GM12878 (cell line): ENCODE measurements around the gene FLII. TPM values are rescaled to one million over a fixed set of nuclear protein-coding genes. Genes with fewer than 3 reads are reported as not detected.

ENCODE experiments used
- ATAC-seq: fragments of 200-7000 bp; cut with Tn5 transposase; 3 replicates; pipeline ENCODE4 v1.9.1; 2020; ENCODE audit warnings: mild to moderate bottlenecking, moderate library complexity
- BruUV-seq: library from RNA; stranded (reverse); fragments of 400-500 nt; replicated peaks from 2 replicates; lab custom pipeline; 2021; lab: Mats Ljungman, UMichigan
- CTCF ChIA-PET: fragments of 300-600 bp; sonication (Branson Sonifier 250); formaldehyde crosslinking; extraction: SDS; loops from one replicate; lab custom pipeline; 2021; ENCODE audit warnings: inconsistent platforms; lab: Yijun Ruan, JAX
- POLR2A ChIA-PET: fragments of 350-600 bp; formaldehyde crosslinking; extraction: SDS; loops from one replicate; lab custom pipeline; 2021; ENCODE audit warnings: inconsistent platforms; lab: Charles Lee
- RAD21 ChIA-PET: fragments of 300-600 bp; sonication (Branson Sonifier 250); formaldehyde crosslinking; loops from one replicate; lab custom pipeline; 2023; ENCODE audit warnings: antibody characterized with exemption; ENCODE audit not compliant: unreplicated experiment; lab: Charles Lee
- SMC1A ChIA-PET: fragments of 300-600 bp; sonication (Branson Sonifier 250); formaldehyde crosslinking; loops from one replicate; lab custom pipeline; 2023; ENCODE audit not compliant: unreplicated experiment, uncharacterized antibody; lab: Charles Lee
- DNase-seq: peaks from one replicate; pipeline ENCODE4 v3.0.0-alpha.2; 2011; ENCODE audit warnings: low read depth, low spot score
- FAIRE-seq: peaks from 3 replicates; lab custom pipeline; 2011; peaks lifted over from hg19 to GRCh38; lab: Jason Lieb, UNC
- H2AFZ ChIP-seq: 2 replicates; pipeline ENCODE4 v1.6.0; 2011; ENCODE audit warnings: low read depth, low read length, control low read depth; ENCODE audit not compliant: control insufficient read depth
- H3K27ac ChIP-seq: 2 replicates; pipeline ENCODE4 v1.5.1; 2011; ENCODE audit warnings: control low read depth; ENCODE audit not compliant: control insufficient read depth, insufficient read depth
- H3K27me3 ChIP-seq, 2 experiments: replicated peaks in 1 of 2; 2 replicates each; pipeline versions ENCODE4 v1.6.0 to v1.6.1; 2011; ENCODE audit warnings: low read length in 1 of 2; ENCODE audit not compliant: control insufficient read depth in 2 of 2, insufficient read depth in 2 of 2
- H3K36me3 ChIP-seq, 2 experiments: 2 replicates each; pipeline ENCODE4 v1.5.1; 2011; ENCODE audit warnings: low read length in 1 of 2; ENCODE audit not compliant: control insufficient read depth in 2 of 2, insufficient read depth in 2 of 2
- H3K4me1 ChIP-seq: 2 replicates; pipeline ENCODE4 v1.6.1; 2011; ENCODE audit warnings: mild to moderate bottlenecking, low read length, moderate library complexity, mixed read lengths; ENCODE audit not compliant: control insufficient read depth, insufficient read depth
- H3K4me2 ChIP-seq: 2 replicates; pipeline ENCODE4 v1.6.0; 2011; ENCODE audit warnings: control low read depth; ENCODE audit not compliant: control insufficient read depth, insufficient read depth
- H3K4me3 ChIP-seq: fragments of 200-600 bp; sonication (generic); 2 replicates; pipeline ENCODE4 v1.5.1; 2016
- H3K79me2 ChIP-seq: 2 replicates; pipeline ENCODE4 v1.6.0; 2011; ENCODE audit warnings: low read length; ENCODE audit not compliant: control insufficient read depth, insufficient read depth
- H3K9ac ChIP-seq: 2 replicates; pipeline ENCODE4 v1.8.0; 2011; ENCODE audit warnings: low read length, control low read depth, mixed read lengths; ENCODE audit not compliant: control insufficient read depth, insufficient read depth
- H3K9me3 ChIP-seq: replicated peaks from 3 replicates; pipeline ENCODE4 v1.5.1; 2011; ENCODE audit warnings: mild to moderate bottlenecking, low read length; ENCODE audit not compliant: control insufficient read depth, insufficient read depth
- H4K20me1 ChIP-seq: 2 replicates; pipeline ENCODE4 v1.6.0; 2011; ENCODE audit not compliant: control insufficient read depth, insufficient read depth
- ATF7 ChIP-seq: fragments of 450-650 bp; IDR thresholded peaks from 2 replicates; pipeline ENCODE4 v1.6.1; 2016; ENCODE audit warnings: low read depth, mild to moderate bottlenecking
- CBX5 ChIP-seq: sonication (generic); IDR thresholded peaks from 2 replicates; pipeline ENCODE4 v1.6.1; 2016; ENCODE audit warnings: low read depth, moderate library complexity, mild to moderate bottlenecking, inconsistent platforms
- CREB1 ChIP-seq: IDR thresholded peaks from 2 replicates; pipeline ENCODE4 v1.6.1; 2012; ENCODE audit warnings: low read depth, mild to moderate bottlenecking, inconsistent platforms
- CREM ChIP-seq: IDR thresholded peaks from 2 replicates; pipeline ENCODE4 v1.6.1; 2014; ENCODE audit warnings: antibody characterized with exemption, low read depth
- FOXK2 ChIP-seq: fragments of 450-650 bp; IDR thresholded peaks from 2 replicates; pipeline ENCODE4 v1.6.1; 2017; ENCODE audit warnings: mild to moderate bottlenecking, moderate library complexity
- HDGF ChIP-seq: fragments of 450-650 bp; IDR thresholded peaks from 2 replicates; pipeline ENCODE4 v1.6.1; 2016; ENCODE audit warnings: antibody characterized with exemption
- HSF1 ChIP-seq: fragments of 150-350 bp; IDR thresholded peaks from 2 replicates; pipeline ENCODE4 v1.6.1; 2014; ENCODE audit warnings: mild to moderate bottlenecking, low read depth, low read length
- IRF3 ChIP-seq: fragments of 450-650 bp; IDR thresholded peaks from 2 replicates; pipeline ENCODE4 v1.6.1; 2014; ENCODE audit warnings: mild to moderate bottlenecking
- MYB ChIP-seq: fragments of 150-350 bp; IDR thresholded peaks from 2 replicates; pipeline ENCODE4 v1.6.1; 2014; ENCODE audit warnings: mild to moderate bottlenecking, low read depth, low read length, borderline replicate concordance
- NBN ChIP-seq: fragments of 450-650 bp; IDR thresholded peaks from 2 replicates; pipeline ENCODE4 v1.6.1; 2016
- NRF1 ChIP-seq: conservative IDR thresholded peaks from 2 replicates; pipeline ENCODE4 v1.6.1; 2011; ENCODE audit warnings: mild to moderate bottlenecking, low read depth, low read length, improper control_type of control experiment
- POLR2AphosphoS2 ChIP-seq: IDR thresholded peaks from 2 replicates; pipeline ENCODE4 v1.6.1; 2011; ENCODE audit warnings: low read depth, mild to moderate bottlenecking, low read length, improper control_type of control experiment, moderate library complexity
- RUNX3 ChIP-seq: IDR thresholded peaks from 2 replicates; pipeline ENCODE4 v1.6.1; 2012; ENCODE audit warnings: low read length, inconsistent platforms
- SMARCA5 ChIP-seq: fragments of 450-650 bp; IDR thresholded peaks from 2 replicates; pipeline ENCODE4 v1.6.1; 2017; ENCODE audit warnings: mild to moderate bottlenecking
- SPI1 ChIP-seq: IDR thresholded peaks from 2 replicates; pipeline ENCODE4 v1.6.1; 2011; ENCODE audit warnings: low read depth, mild to moderate bottlenecking, low read length, moderate library complexity, borderline replicate concordance; ENCODE audit not compliant: insufficient read depth
- TCF12 ChIP-seq: IDR thresholded peaks from 2 replicates; pipeline ENCODE4 v1.6.1; 2011; ENCODE audit warnings: low read depth, mild to moderate bottlenecking, low read length
- YY1 ChIP-seq: IDR thresholded peaks from 2 replicates; pipeline ENCODE4 v1.6.1; 2011; ENCODE audit warnings: low read depth, mild to moderate bottlenecking, low read length
- WGBS: methylation state at CpG from one replicate; pipeline ENCODE4 v1.1.6; 2016; ENCODE audit warnings: low lambda C conversion rate; ENCODE audit not compliant: insufficient replicate concordance, insufficient coverage; ENCODE audit errors: missing lambda C conversion rate; 5-methylcytosine and 5-hydroxymethylcytosine counted together
- in situ Hi-C: fragments of 300-500 bp; cut with MboI; formaldehyde crosslinking; loops from 9 replicates; pipeline ENCODE4 v1.14.3; 2018; ENCODE audit warnings: mixed read lengths
- intact Hi-C: fragments of 100-400 bp; cut with micrococcal nuclease; formaldehyde crosslinking; loops from one replicate; pipeline ENCODE4 v1.14.2; 2022; ENCODE audit not compliant: unreplicated experiment
- polyA plus RNA-seq, 11 experiments: library from polyadenylated mRNA; depleted of rRNA in 4 of 11; unstranded in 6 of 11; stranded (reverse) in 5 of 11; fragments of >200 nt; fragmentation: Nextera tagmentation in 4 of 11; fragmentation: Illumina TruSeq in 1 of 11; extraction: Ambion mirVana in 4 of 11; extraction: Trizol in 1 of 11; gene quantifications; 1 replicate in 1 of 11; 2 replicates in 10 of 11; pipeline versions ENCODE4 v1.2.1 to v1.2.3, GENCODE V29; 2011 to 2016; ENCODE audit warnings: inconsistent platforms in 2 of 11, missing spikeins in 2 of 11, low read depth in 1 of 11
- total RNA-seq, 4 experiments: library from RNA; depleted of rRNA in 3 of 4; stranded (reverse); fragments of >200 nt in 3 of 4; fragmentation: Illumina TruSeq in 1 of 4; extraction: Trizol in 1 of 4; gene quantifications; 2 replicates each; pipeline versions ENCODE4 v1.2.1 to v1.2.3, GENCODE V29; 2013 to 2021
- TF ChIP-seq, protein P1 (sequence below): fragments of 450-650 bp; IDR thresholded peaks from 2 replicates; pipeline ENCODE4 v1.6.1; 2016; ENCODE audit warnings: mild to moderate bottlenecking

Gene FLII
- total and polyA plus RNA-seq, 10 of the 15 experiments (the other 5 are each of a cell fraction or from before 2014, with no cell fraction given), result 22.2 to 200 (median 121) TPM

- no peak for TF ChIP-seq CREM
- TF ChIP-seq HSF1, result no peak
- TF ChIP-seq YY1, result no peak
- TF ChIP-seq CBX5, result no peak
- no peak for TF ChIP-seq TCF12
- TF ChIP-seq ATF7, result no peak
- no peak for TF ChIP-seq SPI1
- TF ChIP-seq NRF1, result no peak
- TF ChIP-seq SMARCA5, result no peak
- TF ChIP-seq HDGF, result no peak
- TF ChIP-seq FOXK2, result no peak
- no peak for TF ChIP-seq CREB1
- TF ChIP-seq POLR2AphosphoS2, result no peak
- no peak for TF ChIP-seq MYB
- TF ChIP-seq, protein P1, sequence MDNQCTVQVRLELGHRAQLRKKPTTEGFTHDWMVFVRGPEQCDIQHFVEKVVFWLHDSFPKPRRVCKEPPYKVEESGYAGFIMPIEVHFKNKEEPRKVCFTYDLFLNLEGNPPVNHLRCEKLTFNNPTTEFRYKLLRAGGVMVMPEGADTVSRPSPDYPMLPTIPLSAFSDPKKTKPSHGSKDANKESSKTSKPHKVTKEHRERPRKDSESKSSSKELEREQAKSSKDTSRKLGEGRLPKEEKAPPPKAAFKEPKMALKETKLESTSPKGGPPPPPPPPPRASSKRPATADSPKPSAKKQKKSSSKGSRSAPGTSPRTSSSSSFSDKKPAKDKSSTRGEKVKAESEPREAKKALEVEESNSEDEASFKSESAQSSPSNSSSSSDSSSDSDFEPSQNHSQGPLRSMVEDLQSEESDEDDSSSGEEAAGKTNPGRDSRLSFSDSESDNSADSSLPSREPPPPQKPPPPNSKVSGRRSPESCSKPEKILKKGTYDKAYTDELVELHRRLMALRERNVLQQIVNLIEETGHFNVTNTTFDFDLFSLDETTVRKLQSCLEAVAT, result no peak
- TF ChIP-seq NBN, result no peak
- no peak for TF ChIP-seq IRF3
- TF ChIP-seq RUNX3, result no peak
- Histone ChIP-seq H3K27me3 (no peaks in the 10 kb centered on the region), H3K9me3 (no peaks in the 10 kb centered on the region), H4K20me1 (no peaks in the 10 kb centered on the region), H3K9ac (no peak overlapping the region), H2AFZ (no peak overlapping the region), H3K4me2 (no peak overlapping the region), H3K36me3 (no peaks in the 10 kb centered on the region), H3K4me3 (no peak overlapping the region), H3K79me2 (no peaks in the 10 kb centered on the region), H3K4me1 (no peaks in the 10 kb centered on the region), H3K27ac (no peak overlapping the region)
- ChIA-PET CTCF (interaction anchor here (0.7 kb wide), 1 partner anchor 14 kb away, joined by 3 read pairs; no protein-coding TSS in a partner anchor), RAD21 (no interaction called here), SMC1A (interaction anchor here (0.7 kb wide), 1 partner anchor 73 kb away, joined by 4 read pairs; no protein-coding TSS in a partner anchor), POLR2A (no interaction called here)
- no peak for DNase-seq
- no peak for ATAC-seq
- intact Hi-C loops (no loop called here), in situ Hi-C loops (no loop called here)
- BruUV-seq, result no TSS peak
- whole genome bisulfite sequencing, result 43% methylated on average over 14 of the region's 14 CpGs
- FAIRE-seq, result no peak
These were observed 22.7 kb downstream of the FLII start for GRCh38 chr17:18235743-18236256.
